HepG2 (cell line): ENCODE results near the gene AMER2. TPM values are rescaled to one million over a fixed set of nuclear protein-coding genes. Genes with fewer than 3 reads are reported as not detected.

Experiments
- ATAC-seq: fragments of 200-7000 bp; cut with Tn5 transposase; 3 replicates; pipeline ENCODE4 v1.9.1; 2020; ENCODE audit warnings: mild to moderate bottlenecking, moderate library complexity
- BruUV-seq: library from RNA; stranded (reverse); fragments of 400-500 nt; replicated peaks from 2 replicates; lab custom pipeline; 2021; lab: Mats Ljungman, UMichigan
- CTCF ChIA-PET: fragments of 300-600 bp; formaldehyde crosslinking; extraction: SDS; loops from one replicate; lab custom pipeline; 2021; ENCODE audit warnings: low total read pairs, inconsistent platforms, low intra/inter-chr PET ratio; lab: Yijun Ruan, JAX
- POLR2A ChIA-PET: fragments of 350-600 bp; sonication (Branson Sonifier 250); formaldehyde crosslinking; loops from one replicate; lab custom pipeline; 2020; ENCODE audit warnings: antibody characterized with exemption, inconsistent platforms; lab: Yijun Ruan, JAX
- DNase-seq: peaks from one replicate; pipeline ENCODE4 v3.0.0-alpha.2; 2015; ENCODE audit warnings: low spot score
- FAIRE-seq: peaks from 3 replicates; lab custom pipeline; 2011; peaks lifted over from hg19 to GRCh38; lab: Jason Lieb, UNC
- H2AFZ ChIP-seq: one replicate; pipeline ENCODE4 v1.6.1; 2011; ENCODE audit warnings: low read length, inconsistent platforms
- H3K27ac ChIP-seq: fragments of 300-600 bp; 3 replicates; pipeline ENCODE4 v1.8.0; 2011; ENCODE audit warnings: mixed run types, mild to moderate bottlenecking, mixed read lengths, low read length, inconsistent platforms; ENCODE audit not compliant: insufficient read depth; ENCODE audit errors: extremely low read length
- H3K27me3 ChIP-seq, 2 experiments: fragments of 200-600 bp in 1 of 2; 2 replicates in 1 of 2; 3 replicates in 1 of 2; pipeline versions ENCODE4 v1.6.0 to v1.8.0; 2011; ENCODE audit warnings: low read length in 2 of 2, mild to moderate bottlenecking in 2 of 2, moderate library complexity in 2 of 2, inconsistent platforms in 1 of 2; ENCODE audit not compliant: insufficient read depth in 2 of 2, control insufficient read depth in 1 of 2
- H3K36me3 ChIP-seq, 2 experiments: fragments of 200-600 bp in 1 of 2; replicated peaks in 1 of 2; 2 replicates in 1 of 2; 3 replicates in 1 of 2; pipeline versions ENCODE4 v1.5.1 to v1.8.0; 2011; ENCODE audit warnings: low read length in 2 of 2, inconsistent platforms in 1 of 2; ENCODE audit not compliant: insufficient read depth in 2 of 2, control insufficient read depth in 1 of 2
- H3K4me1 ChIP-seq: 2 replicates; pipeline ENCODE4 v1.5.1; 2012; ENCODE audit warnings: low read length, inconsistent platforms; ENCODE audit not compliant: insufficient read depth
- H3K4me2 ChIP-seq: 2 replicates; pipeline ENCODE4 v1.6.0; 2011; ENCODE audit warnings: low read depth, low read length, inconsistent platforms
- H3K4me3 ChIP-seq, 3 experiments: fragments of 200-600 bp in 1 of 3; sonication (generic), shearing (Covaris generic) in 1 of 3; replicated peaks in 1 of 3; 2 replicates each; pipeline ENCODE4 v1.5.1; 2011 to 2016; ENCODE audit warnings: low read length in 3 of 3, inconsistent platforms in 2 of 3, low read depth in 2 of 3, mild to moderate bottlenecking in 2 of 3, control low read depth in 1 of 3, mixed read lengths in 1 of 3; ENCODE audit not compliant: insufficient read depth in 1 of 3
- H3K79me2 ChIP-seq: one replicate; pipeline ENCODE4 v1.6.1; 2011; ENCODE audit warnings: low read length, inconsistent platforms; ENCODE audit not compliant: insufficient read depth
- H3K9ac ChIP-seq: 2 replicates; pipeline ENCODE4 v1.6.0; 2011; ENCODE audit warnings: mild to moderate bottlenecking, low read depth, low read length, inconsistent platforms; ENCODE audit not compliant: insufficient read depth
- H3K9me3 ChIP-seq: 2 replicates; pipeline ENCODE4 v1.5.1; 2012; ENCODE audit warnings: mild to moderate bottlenecking, low read length
- H4K20me1 ChIP-seq: 2 replicates; pipeline ENCODE4 v1.6.0; 2011; ENCODE audit warnings: inconsistent platforms, mild to moderate bottlenecking, low read length, moderate library complexity; ENCODE audit not compliant: insufficient read depth
- BCL3 ChIP-seq: sonication (generic); formaldehyde crosslinking; IDR thresholded peaks from 2 replicates; pipeline ENCODE4 v1.5.1; 2020; ENCODE audit warnings: mild to moderate bottlenecking, missing genetic modification reagents, moderate library complexity
- CENPX ChIP-seq: sonication (generic); formaldehyde crosslinking; IDR thresholded peaks from 2 replicates; pipeline ENCODE4 v1.9.0; 2021; ENCODE audit warnings: mild to moderate bottlenecking, missing genetic modification reagents, moderate library complexity
- FOXJ3 ChIP-seq: sonication (generic); formaldehyde crosslinking; IDR thresholded peaks from 2 replicates; pipeline ENCODE4 v1.4.0; 2020; ENCODE audit warnings: missing genetic modification reagents, mild to moderate bottlenecking, borderline replicate concordance
- IKZF5 ChIP-seq: IDR thresholded peaks from 2 replicates; pipeline ENCODE4 v1.6.1; 2018; ENCODE audit warnings: missing genetic modification reagents, mild to moderate bottlenecking, missing compliant biosample characterization
- NFYC ChIP-seq: IDR thresholded peaks from 2 replicates; pipeline ENCODE4 v1.6.1; 2016; ENCODE audit warnings: missing genetic modification reagents, missing compliant biosample characterization
- POLR2AphosphoS2 ChIP-seq: IDR thresholded peaks from 2 replicates; pipeline ENCODE4 v1.6.1; 2011; ENCODE audit warnings: low read depth, low read length, improper control_type of control experiment
- SKIL ChIP-seq: sonication (generic); formaldehyde crosslinking; IDR thresholded peaks from 2 replicates; pipeline ENCODE4 v1.8.0; 2022; ENCODE audit warnings: missing genetic modification reagents, mild to moderate bottlenecking, moderate library complexity, borderline replicate concordance
- TERF1 ChIP-seq: sonication (generic); formaldehyde crosslinking; IDR thresholded peaks from 2 replicates; pipeline ENCODE4 v1.8.0; 2022; ENCODE audit warnings: mild to moderate bottlenecking, missing genetic modification reagents, moderate library complexity
- U2AF1 ChIP-seq: fragments of 200-400 bp; formaldehyde crosslinking; optimal IDR thresholded peaks from 2 replicates; pipeline ENCODE3; 2017; ENCODE audit warnings: mild to moderate bottlenecking, low read depth, low read length
- ZBTB1 ChIP-seq: sonication (generic); formaldehyde crosslinking; IDR thresholded peaks from 2 replicates; pipeline ENCODE4 v1.4.0; 2020; ENCODE audit warnings: missing genetic modification reagents, borderline replicate concordance
- ZBTB42 ChIP-seq: sonication (generic); formaldehyde crosslinking; IDR thresholded peaks from 2 replicates; pipeline ENCODE4 v1.5.0; 2020; ENCODE audit warnings: mild to moderate bottlenecking, missing genetic modification reagents
- ZBTB7A ChIP-seq: sonication (generic); formaldehyde crosslinking; IDR thresholded peaks from 2 replicates; pipeline ENCODE4 v1.8.0; 2022; ENCODE audit warnings: mild to moderate bottlenecking, missing genetic modification reagents
- ZNF136 ChIP-seq: sonication (generic); formaldehyde crosslinking; IDR thresholded peaks from 2 replicates; pipeline ENCODE4 v1.8.1; 2022; ENCODE audit warnings: low read depth, mild to moderate bottlenecking, moderate library complexity, missing genetic modification reagents
- ZNF644 ChIP-seq: IDR thresholded peaks from 2 replicates; pipeline ENCODE4 v1.6.1; 2016; ENCODE audit warnings: low read depth
- ZSCAN22 ChIP-seq: sonication (generic); formaldehyde crosslinking; IDR thresholded peaks from 2 replicates; pipeline ENCODE4 v1.4.0; 2020; ENCODE audit warnings: mild to moderate bottlenecking, missing genetic modification reagents
- ZSCAN9 ChIP-seq: IDR thresholded peaks from 2 replicates; pipeline ENCODE4 v1.6.1; 2016; ENCODE audit warnings: borderline replicate concordance
- WGBS: methylation state at CpG from one replicate; pipeline ENCODE4 v1.1.6; 2017; ENCODE audit warnings: low lambda C conversion rate; 5-methylcytosine and 5-hydroxymethylcytosine counted together
- in situ Hi-C: cut with HindIII; loops from 2 replicates; pipeline ENCODE4 v1.10.0; 2017; ENCODE audit warnings: low pct_unique_long_range_greater_than_20kb; ENCODE audit not compliant: extremely low pct_ligation_motif_present
- intact Hi-C: fragments of 100-400 bp; cut with micrococcal nuclease; formaldehyde crosslinking; loops from one replicate; pipeline ENCODE4 v1.10.0; 2022; ENCODE audit not compliant: unreplicated experiment
- polyA plus RNA-seq, 8 experiments: library from polyadenylated mRNA; depleted of rRNA in 3 of 8; stranded (reverse) in 7 of 8; unstranded in 1 of 8; fragments of >200 nt; fragmentation: Illumina TruSeq in 4 of 8; extraction: Trizol in 4 of 8; gene quantifications; 2 replicates each; pipeline versions ENCODE4 v1.2.1 to v1.2.3, GENCODE V29; 2011 to 2016; ENCODE audit warnings: low read depth in 4 of 8, missing spikeins in 1 of 8, mixed read lengths in 1 of 8; ENCODE audit not compliant: insufficient read depth in 1 of 8
- total RNA-seq, 5 experiments: library from RNA; depleted of rRNA; stranded (reverse); fragments of >200 nt; fragmentation: Illumina TruSeq; extraction: Trizol; gene quantifications; 2 replicates each; pipeline ENCODE4 v1.2.3, GENCODE V29; 2016; ENCODE audit warnings: low read depth in 1 of 5

Gene AMER2
- total and polyA plus RNA-seq, 2 of the 13 experiments (the other 11 are each of a cell fraction or from before 2014, with no cell fraction given), result not detected

GRCh38 chr13:25186187-25186586 is 14.1 kb upstream of the AMER2 start (continued):
- no peak for TF ChIP-seq ZBTB7A (CRISPR knock-in tag)
- TF ChIP-seq ZSCAN22 (CRISPR knock-in tag), result no peak

- intact Hi-C loops (no loop called here), in situ Hi-C loops (no loop called here)
- H3K4me2 ChIP-seq, result no peak overlapping the region
- H4K20me1 ChIP-seq, result no peaks in the 10 kb centered on the region
- H3K79me2 ChIP-seq, result no peaks in the 10 kb centered on the region
- no peaks in the 10 kb centered on the region for H3K36me3 ChIP-seq
- DNase-seq (no peak), ATAC-seq (no peak), FAIRE-seq (no peak)
- CTCF ChIA-PET, result no interaction called here
- no TSS peak for BruUV-seq
- H2AFZ ChIP-seq, result no peak overlapping the region
- H3K9ac ChIP-seq, result no peak overlapping the region
- H3K27me3 ChIP-seq, result peaks cover 0 to 1% of the 10 kb centered on the region in 2 experiments; a peak in 3 of 5 replicates
- POLR2A ChIA-PET, result no interaction called here
- no peak overlapping the region for H3K4me3 ChIP-seq
- no peaks in the 10 kb centered on the region for H3K4me1 ChIP-seq
- H3K9me3 ChIP-seq, result no peaks in the 10 kb centered on the region
- H3K27ac ChIP-seq, result no peak overlapping the region
- 0% methylated on average over 3 of the region's 3 CpGs for WGBS
- TF ChIP-seq ZNF136 (CRISPR knock-in tag) (no peak), ZNF644 (CRISPR knock-in tag) (no peak), NFYC (no peak), BCL3 (CRISPR knock-in tag) (no peak), U2AF1 (no peak), ZBTB42 (CRISPR knock-in tag) (no peak), TERF1 (CRISPR knock-in tag) (no peak), IKZF5 (CRISPR knock-in tag) (no peak), ZBTB1 (CRISPR knock-in tag) (no peak), CENPX (no peak), SKIL (CRISPR knock-in tag) (no peak), ZSCAN9 (CRISPR knock-in tag) (no peak), FOXJ3 (CRISPR knock-in tag) (no peak), POLR2AphosphoS2 (no peak)
These were observed 9.5 kb upstream of the AMER2 start for GRCh38 chr13:25181597-25181996.
